ENCODE measurements around the gene CRY2.

GRCh38 chr11:45827123-45827522 is 20.2 kb upstream of the CRY2 start:
- no peak for TF ChIP-seq CTCF (IDR thresholded peaks at IDR 0.05)
- TF ChIP-seq ZFX (IDR thresholded peaks at IDR 0.05; ENCODE audit: borderline replicate concordance) = no peak
